C4-2B (cell line): ENCODE data around the gene UBQLN4.

ENCODE experiments used
- ZFX ChIP-seq: fragments of 450-650 bp; IDR thresholded peaks from 2 replicates; pipeline ENCODE4 v1.6.1; 2017
- TF ChIP-seq, protein P1 (sequence below): fragments of 450-650 bp; conservative IDR thresholded peaks from 2 replicates; pipeline ENCODE4 v1.5.1; 2017; ENCODE audit warnings: mild to moderate bottlenecking

DNA sequence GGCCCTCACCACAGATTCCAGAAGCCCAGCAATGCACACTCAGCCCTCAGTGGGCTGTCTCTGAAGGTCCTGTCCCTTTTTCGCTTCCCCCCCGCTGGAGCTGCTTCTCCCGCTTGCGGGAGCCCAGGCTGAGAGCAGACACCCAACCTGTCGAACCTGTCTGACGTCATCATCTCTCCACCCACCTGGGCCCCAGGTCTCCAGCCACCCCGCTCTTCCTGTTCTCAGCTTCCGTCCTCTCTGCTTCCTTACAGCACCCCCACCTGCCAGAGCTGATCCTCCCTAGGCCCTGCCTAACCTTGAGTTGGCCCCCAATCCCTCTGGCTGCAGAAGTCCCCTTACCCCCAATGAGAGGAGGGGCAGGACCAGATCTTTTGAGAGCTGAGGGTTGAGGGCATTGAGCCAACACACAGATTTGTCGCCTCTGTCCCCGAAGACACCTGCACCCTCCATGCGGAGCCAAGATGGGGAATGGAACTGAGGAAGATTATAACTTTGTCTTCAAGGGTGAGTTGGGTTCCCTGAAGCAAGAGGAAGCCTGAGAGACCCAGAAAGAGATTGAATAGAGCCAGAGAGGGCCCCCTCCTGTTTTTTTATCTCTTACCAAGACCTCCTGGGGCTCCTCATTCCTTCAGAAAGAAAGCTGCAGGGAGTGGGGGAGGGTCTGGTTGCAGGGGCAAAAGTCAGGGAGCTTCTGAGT lies 7.5 kb upstream of the UBQLN4 start, which contains the start of gene RAB25:
- TF ChIP-seq, protein P1, sequence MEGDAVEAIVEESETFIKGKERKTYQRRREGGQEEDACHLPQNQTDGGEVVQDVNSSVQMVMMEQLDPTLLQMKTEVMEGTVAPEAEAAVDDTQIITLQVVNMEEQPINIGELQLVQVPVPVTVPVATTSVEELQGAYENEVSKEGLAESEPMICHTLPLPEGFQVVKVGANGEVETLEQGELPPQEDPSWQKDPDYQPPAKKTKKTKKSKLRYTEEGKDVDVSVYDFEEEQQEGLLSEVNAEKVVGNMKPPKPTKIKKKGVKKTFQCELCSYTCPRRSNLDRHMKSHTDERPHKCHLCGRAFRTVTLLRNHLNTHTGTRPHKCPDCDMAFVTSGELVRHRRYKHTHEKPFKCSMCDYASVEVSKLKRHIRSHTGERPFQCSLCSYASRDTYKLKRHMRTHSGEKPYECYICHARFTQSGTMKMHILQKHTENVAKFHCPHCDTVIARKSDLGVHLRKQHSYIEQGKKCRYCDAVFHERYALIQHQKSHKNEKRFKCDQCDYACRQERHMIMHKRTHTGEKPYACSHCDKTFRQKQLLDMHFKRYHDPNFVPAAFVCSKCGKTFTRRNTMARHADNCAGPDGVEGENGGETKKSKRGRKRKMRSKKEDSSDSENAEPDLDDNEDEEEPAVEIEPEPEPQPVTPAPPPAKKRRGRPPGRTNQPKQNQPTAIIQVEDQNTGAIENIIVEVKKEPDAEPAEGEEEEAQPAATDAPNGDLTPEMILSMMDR = no peak
- no peak; the same call in 1 of the 2 replicates for TF ChIP-seq ZFX
